ENCODE results near the gene UTF1. TPM values are rescaled to one million over a fixed set of nuclear protein-coding genes. Genes with fewer than 3 reads are reported as not detected.

The UTF1 gene
- total RNA-seq, 1 donor from 2014 or later = not detected

GRCh38 chr10:133211959-133212852 is 17.8 kb upstream of the UTF1 start:
- DNase-seq (ENCODE audit: low read depth, low spot score) = no peak
- H3K27ac Mint-ChIP-seq (ENCODE audit: unreplicated experiment) = no peak overlapping the region
- H3K27me3 Mint-ChIP-seq (ENCODE audit: low read depth) = peaks cover 11% of the 10 kb centered on the region
- no peak overlapping the region for H3K4me3 Mint-ChIP-seq
- no peak for TF ChIP-seq CTCF (conservative IDR thresholded peaks at IDR 0.05)
- no peaks in the 10 kb centered on the region for H3K36me3 Mint-ChIP-seq (ENCODE audit: low read depth)
- no peaks in the 10 kb centered on the region for H3K9me3 Mint-ChIP-seq
- no peaks in the 10 kb centered on the region for H3K4me1 Mint-ChIP-seq

- no peak for TF ChIP-seq CTCF (conservative IDR thresholded peaks at IDR 0.05)
- Mint-ChIP-seq H3K27me3 (ENCODE audit: low read depth) (peaks cover 11% of the 10 kb centered on the region), H3K9me3 (no peaks in the 10 kb centered on the region), H3K27ac (ENCODE audit: unreplicated experiment) (no peak overlapping the region), H3K36me3 (ENCODE audit: low read depth) (no peaks in the 10 kb centered on the region), H3K4me1 (no peaks in the 10 kb centered on the region), H3K4me3 (no peak overlapping the region)
- DNase-seq (ENCODE audit: low read depth, low spot score) = no peak
Observed at GRCh38 chr10:133212853-133213494, 17.0 kb upstream of the UTF1 start.

GRCh38 chr10:133213641-133214467 is 16.2 kb upstream of the UTF1 start:
- H3K4me1 Mint-ChIP-seq = no peaks in the 10 kb centered on the region
- no peak overlapping the region for H3K4me3 Mint-ChIP-seq
- no peak overlapping the region for H3K27ac Mint-ChIP-seq (ENCODE audit: unreplicated experiment)
- DNase-seq (ENCODE audit: low read depth, low spot score) = no peak
- no peaks in the 10 kb centered on the region for H3K36me3 Mint-ChIP-seq (ENCODE audit: low read depth)
- no peak for TF ChIP-seq CTCF (conservative IDR thresholded peaks at IDR 0.05)
- H3K9me3 Mint-ChIP-seq = no peaks in the 10 kb centered on the region
- peaks cover 16% of the 10 kb centered on the region for H3K27me3 Mint-ChIP-seq (ENCODE audit: low read depth)

GRCh38 chr10:133214468-133215410 is 15.3 kb upstream of the UTF1 start:
- H3K4me3 Mint-ChIP-seq = no peak overlapping the region
- TF ChIP-seq CTCF (conservative IDR thresholded peaks at IDR 0.05) = no peak
- no peaks in the 10 kb centered on the region for H3K36me3 Mint-ChIP-seq (ENCODE audit: low read depth)
- H3K27ac Mint-ChIP-seq (ENCODE audit: unreplicated experiment) = no peak overlapping the region
- no peak for DNase-seq (ENCODE audit: low read depth, low spot score)
- H3K27me3 Mint-ChIP-seq (ENCODE audit: low read depth) = peaks cover 25% of the 10 kb centered on the region
- no peaks in the 10 kb centered on the region for H3K9me3 Mint-ChIP-seq
- no peaks in the 10 kb centered on the region for H3K4me1 Mint-ChIP-seq

Measured in neural crest cell (in vitro differentiated cells).